ENCODE results near the gene GFPT2. TPM values are rescaled to one million over a fixed set of nuclear protein-coding genes. Genes with fewer than 3 reads are reported as not detected.
A peak's percentile ranks its signal among the peaks of the same experiment; 100 is the strongest.

GFPT2 gene
- total RNA-seq, 1 donor, result 28.9 TPM

GRCh38 chr5:180331647-180331950 is 21.5 kb downstream of the GFPT2 start:
- DNase-seq (ENCODE audit: low read depth), result peak; percentile 88
- TF ChIP-seq CTCF (IDR thresholded peaks at IDR 0.05; ENCODE audit: insufficient read depth, low read depth, low read length), result no peak
- no peak overlapping the region for H3K4me3 ChIP-seq (ENCODE audit: low read depth, low read length)

- TF ChIP-seq CTCF (IDR thresholded peaks at IDR 0.05; ENCODE audit: insufficient read depth, low read depth, low read length), result no peak
- peak; percentile 100 for DNase-seq (ENCODE audit: low read depth)
- H3K4me3 ChIP-seq (ENCODE audit: low read depth, low read length), result peak overlapping the region; percentile 3
Observed at GRCh38 chr5:180330810-180331646, 22.1 kb downstream of the GFPT2 start.

GRCh38 chr5:180330270-180330648 is 22.9 kb downstream of the GFPT2 start:
- no peak for DNase-seq (ENCODE audit: low read depth)
- H3K4me3 ChIP-seq (ENCODE audit: low read depth, low read length), result peak overlapping the region; percentile 0

GRCh38 chr5:180329606-180330269 is 23.4 kb downstream of the GFPT2 start:
- H3K4me3 ChIP-seq (ENCODE audit: low read depth, low read length), result no peak overlapping the region
- no peak for TF ChIP-seq CTCF (IDR thresholded peaks at IDR 0.05; ENCODE audit: insufficient read depth, low read depth, low read length)

More at GRCh38 chr5:180330270-180330648, 22.9 kb downstream of the GFPT2 start:
- no peak for TF ChIP-seq CTCF (IDR thresholded peaks at IDR 0.05; ENCODE audit: insufficient read depth, low read depth, low read length)

GRCh38 chr5:180329138-180329435 is 24.0 kb downstream of the GFPT2 start:
- no peak for DNase-seq (ENCODE audit: low read depth)
- TF ChIP-seq CTCF (IDR thresholded peaks at IDR 0.05; ENCODE audit: insufficient read depth, low read depth, low read length), result no peak
- H3K4me3 ChIP-seq (ENCODE audit: low read depth, low read length), result no peak overlapping the region

More at GRCh38 chr5:180329606-180330269, 23.4 kb downstream of the GFPT2 start:
- no peak for DNase-seq (ENCODE audit: low read depth)

GRCh38 chr5:180328296-180329137 is 24.6 kb downstream of the GFPT2 start:
- H3K4me3 ChIP-seq (ENCODE audit: low read depth, low read length), result no peak overlapping the region
- peak; percentile 76 for TF ChIP-seq CTCF (IDR thresholded peaks at IDR 0.05; ENCODE audit: insufficient read depth, low read depth, low read length)
- DNase-seq (ENCODE audit: low read depth), result peak; percentile 77
